HepG2 (cell line): ENCODE measurements around the gene OAS2. TPM values are rescaled to one million over a fixed set of nuclear protein-coding genes. Genes with fewer than 3 reads are reported as not detected.

ENCODE experiments used
- ATAC-seq: fragments of 200-7000 bp; cut with Tn5 transposase; 3 replicates; pipeline ENCODE4 v1.9.1; 2020; ENCODE audit warnings: mild to moderate bottlenecking, moderate library complexity
- BruUV-seq: library from RNA; stranded (reverse); fragments of 400-500 nt; replicated peaks from 2 replicates; lab custom pipeline; 2021; lab: Mats Ljungman, UMichigan
- CTCF ChIA-PET: fragments of 300-600 bp; formaldehyde crosslinking; extraction: SDS; loops from one replicate; lab custom pipeline; 2021; ENCODE audit warnings: low total read pairs, inconsistent platforms, low intra/inter-chr PET ratio; lab: Yijun Ruan, JAX
- POLR2A ChIA-PET: fragments of 350-600 bp; sonication (Branson Sonifier 250); formaldehyde crosslinking; loops from one replicate; lab custom pipeline; 2020; ENCODE audit warnings: antibody characterized with exemption, inconsistent platforms; lab: Yijun Ruan, JAX
- DNase-seq: peaks from one replicate; pipeline ENCODE4 v3.0.0-alpha.2; 2015; ENCODE audit warnings: low spot score
- FAIRE-seq: peaks from 3 replicates; lab custom pipeline; 2011; peaks lifted over from hg19 to GRCh38; lab: Jason Lieb, UNC
- H2AFZ ChIP-seq: one replicate; pipeline ENCODE4 v1.6.1; 2011; ENCODE audit warnings: low read length, inconsistent platforms
- H3K27ac ChIP-seq: fragments of 300-600 bp; 3 replicates; pipeline ENCODE4 v1.8.0; 2011; ENCODE audit warnings: mixed run types, mild to moderate bottlenecking, mixed read lengths, low read length, inconsistent platforms; ENCODE audit not compliant: insufficient read depth; ENCODE audit errors: extremely low read length
- H3K27me3 ChIP-seq, 2 experiments: fragments of 200-600 bp in 1 of 2; 2 replicates in 1 of 2; 3 replicates in 1 of 2; pipeline versions ENCODE4 v1.6.0 to v1.8.0; 2011; ENCODE audit warnings: low read length in 2 of 2, mild to moderate bottlenecking in 2 of 2, moderate library complexity in 2 of 2, inconsistent platforms in 1 of 2; ENCODE audit not compliant: insufficient read depth in 2 of 2, control insufficient read depth in 1 of 2
- H3K36me3 ChIP-seq, 2 experiments: fragments of 200-600 bp in 1 of 2; replicated peaks in 1 of 2; 2 replicates in 1 of 2; 3 replicates in 1 of 2; pipeline versions ENCODE4 v1.5.1 to v1.8.0; 2011; ENCODE audit warnings: low read length in 2 of 2, inconsistent platforms in 1 of 2; ENCODE audit not compliant: insufficient read depth in 2 of 2, control insufficient read depth in 1 of 2
- H3K4me1 ChIP-seq: 2 replicates; pipeline ENCODE4 v1.5.1; 2012; ENCODE audit warnings: low read length, inconsistent platforms; ENCODE audit not compliant: insufficient read depth
- H3K4me2 ChIP-seq: 2 replicates; pipeline ENCODE4 v1.6.0; 2011; ENCODE audit warnings: low read depth, low read length, inconsistent platforms
- H3K4me3 ChIP-seq, 3 experiments: fragments of 200-600 bp in 1 of 3; sonication (generic), shearing (Covaris generic) in 1 of 3; replicated peaks in 1 of 3; 2 replicates each; pipeline ENCODE4 v1.5.1; 2011 to 2016; ENCODE audit warnings: low read length in 3 of 3, inconsistent platforms in 2 of 3, low read depth in 2 of 3, mild to moderate bottlenecking in 2 of 3, control low read depth in 1 of 3, mixed read lengths in 1 of 3; ENCODE audit not compliant: insufficient read depth in 1 of 3
- H3K79me2 ChIP-seq: one replicate; pipeline ENCODE4 v1.6.1; 2011; ENCODE audit warnings: low read length, inconsistent platforms; ENCODE audit not compliant: insufficient read depth
- H3K9ac ChIP-seq: 2 replicates; pipeline ENCODE4 v1.6.0; 2011; ENCODE audit warnings: mild to moderate bottlenecking, low read depth, low read length, inconsistent platforms; ENCODE audit not compliant: insufficient read depth
- H3K9me3 ChIP-seq: 2 replicates; pipeline ENCODE4 v1.5.1; 2012; ENCODE audit warnings: mild to moderate bottlenecking, low read length
- H4K20me1 ChIP-seq: 2 replicates; pipeline ENCODE4 v1.6.0; 2011; ENCODE audit warnings: inconsistent platforms, mild to moderate bottlenecking, low read length, moderate library complexity; ENCODE audit not compliant: insufficient read depth
- NCOA1 ChIP-seq: sonication (generic); formaldehyde crosslinking; IDR thresholded peaks from 2 replicates; pipeline ENCODE4 v1.9.0; 2021; ENCODE audit warnings: missing genetic modification reagents
- TEF ChIP-seq: sonication (generic); formaldehyde crosslinking; IDR thresholded peaks from 2 replicates; pipeline ENCODE4 v1.5.0; 2020; ENCODE audit warnings: missing genetic modification reagents
- UBTF ChIP-seq: sonication (generic); formaldehyde crosslinking; IDR thresholded peaks from 2 replicates; pipeline ENCODE4 v1.4.0; 2020; ENCODE audit warnings: mild to moderate bottlenecking, missing genetic modification reagents
- ZNF607 ChIP-seq: sonication (generic); formaldehyde crosslinking; IDR thresholded peaks from 2 replicates; pipeline ENCODE4 v1.5.1; 2020; ENCODE audit warnings: missing genetic modification reagents, mild to moderate bottlenecking, borderline replicate concordance
- WGBS: methylation state at CpG from one replicate; pipeline ENCODE4 v1.1.6; 2017; ENCODE audit warnings: low lambda C conversion rate; 5-methylcytosine and 5-hydroxymethylcytosine counted together
- in situ Hi-C: cut with HindIII; loops from 2 replicates; pipeline ENCODE4 v1.10.0; 2017; ENCODE audit warnings: low pct_unique_long_range_greater_than_20kb; ENCODE audit not compliant: extremely low pct_ligation_motif_present
- intact Hi-C: fragments of 100-400 bp; cut with micrococcal nuclease; formaldehyde crosslinking; loops from one replicate; pipeline ENCODE4 v1.10.0; 2022; ENCODE audit not compliant: unreplicated experiment
- polyA plus RNA-seq, 8 experiments: library from polyadenylated mRNA; depleted of rRNA in 3 of 8; stranded (reverse) in 7 of 8; unstranded in 1 of 8; fragments of >200 nt; fragmentation: Illumina TruSeq in 4 of 8; extraction: Trizol in 4 of 8; gene quantifications; 2 replicates each; pipeline versions ENCODE4 v1.2.1 to v1.2.3, GENCODE V29; 2011 to 2016; ENCODE audit warnings: low read depth in 4 of 8, missing spikeins in 1 of 8, mixed read lengths in 1 of 8; ENCODE audit not compliant: insufficient read depth in 1 of 8
- total RNA-seq, 5 experiments: library from RNA; depleted of rRNA; stranded (reverse); fragments of >200 nt; fragmentation: Illumina TruSeq; extraction: Trizol; gene quantifications; 2 replicates each; pipeline ENCODE4 v1.2.3, GENCODE V29; 2016; ENCODE audit warnings: low read depth in 1 of 5
- TF ChIP-seq, protein P1 (sequence below): sonication (generic); formaldehyde crosslinking; IDR thresholded peaks from 2 replicates; pipeline ENCODE4 v1.5.0; 2020; ENCODE audit warnings: mild to moderate bottlenecking, missing genetic modification reagents
- TF ChIP-seq, protein P2 (sequence below): sonication (generic); formaldehyde crosslinking; IDR thresholded peaks from 2 replicates; pipeline ENCODE4 v1.9.0; 2021; ENCODE audit warnings: missing genetic modification reagents, borderline replicate concordance

The OAS2 gene
- total and polyA plus RNA-seq, 2 of the 13 experiments (the other 11 are each of a cell fraction or from before 2014, with no cell fraction given): 0.05 to 0.24 TPM

DNA sequence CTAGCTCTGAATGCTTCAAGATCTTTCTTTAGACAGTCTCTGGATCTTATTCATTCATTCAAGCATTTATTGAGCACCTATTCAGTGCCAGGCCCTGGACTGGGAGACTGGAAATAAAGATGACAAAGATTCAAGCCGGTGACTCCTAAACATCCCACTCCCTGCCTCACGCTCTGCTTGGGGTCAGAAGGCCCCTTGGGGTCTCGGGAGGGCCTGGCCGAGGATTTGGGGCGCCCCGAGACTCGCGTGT lies 78.0 kb downstream of the OAS2 start:
- H2AFZ ChIP-seq: no peak overlapping the region
- no peaks in the 10 kb centered on the region for H3K4me1 ChIP-seq
- TF ChIP-seq, protein P1, sequence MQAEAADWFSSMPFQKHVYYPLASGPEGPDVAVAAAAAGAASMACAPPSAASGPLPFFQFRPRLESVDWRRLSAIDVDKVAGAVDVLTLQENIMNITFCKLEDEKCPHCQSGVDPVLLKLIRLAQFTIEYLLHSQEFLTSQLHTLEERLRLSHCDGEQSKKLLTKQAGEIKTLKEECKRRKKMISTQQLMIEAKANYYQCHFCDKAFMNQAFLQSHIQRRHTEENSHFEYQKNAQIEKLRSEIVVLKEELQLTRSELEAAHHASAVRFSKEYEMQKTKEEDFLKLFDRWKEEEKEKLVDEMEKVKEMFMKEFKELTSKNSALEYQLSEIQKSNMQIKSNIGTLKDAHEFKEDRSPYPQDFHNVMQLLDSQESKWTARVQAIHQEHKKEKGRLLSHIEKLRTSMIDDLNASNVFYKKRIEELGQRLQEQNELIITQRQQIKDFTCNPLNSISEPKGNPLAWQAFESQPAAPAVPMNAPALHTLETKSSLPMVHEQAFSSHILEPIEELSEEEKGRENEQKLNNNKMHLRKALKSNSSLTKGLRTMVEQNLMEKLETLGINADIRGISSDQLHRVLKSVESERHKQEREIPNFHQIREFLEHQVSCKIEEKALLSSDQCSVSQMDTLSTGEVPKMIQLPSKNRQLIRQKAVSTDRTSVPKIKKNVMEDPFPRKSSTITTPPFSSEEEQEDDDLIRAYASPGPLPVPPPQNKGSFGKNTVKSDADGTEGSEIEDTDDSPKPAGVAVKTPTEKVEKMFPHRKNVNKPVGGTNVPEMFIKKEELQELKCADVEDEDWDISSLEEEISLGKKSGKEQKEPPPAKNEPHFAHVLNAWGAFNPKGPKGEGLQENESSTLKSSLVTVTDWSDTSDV (CRISPR knock-in tag): no peak
- TF ChIP-seq, protein P2, sequence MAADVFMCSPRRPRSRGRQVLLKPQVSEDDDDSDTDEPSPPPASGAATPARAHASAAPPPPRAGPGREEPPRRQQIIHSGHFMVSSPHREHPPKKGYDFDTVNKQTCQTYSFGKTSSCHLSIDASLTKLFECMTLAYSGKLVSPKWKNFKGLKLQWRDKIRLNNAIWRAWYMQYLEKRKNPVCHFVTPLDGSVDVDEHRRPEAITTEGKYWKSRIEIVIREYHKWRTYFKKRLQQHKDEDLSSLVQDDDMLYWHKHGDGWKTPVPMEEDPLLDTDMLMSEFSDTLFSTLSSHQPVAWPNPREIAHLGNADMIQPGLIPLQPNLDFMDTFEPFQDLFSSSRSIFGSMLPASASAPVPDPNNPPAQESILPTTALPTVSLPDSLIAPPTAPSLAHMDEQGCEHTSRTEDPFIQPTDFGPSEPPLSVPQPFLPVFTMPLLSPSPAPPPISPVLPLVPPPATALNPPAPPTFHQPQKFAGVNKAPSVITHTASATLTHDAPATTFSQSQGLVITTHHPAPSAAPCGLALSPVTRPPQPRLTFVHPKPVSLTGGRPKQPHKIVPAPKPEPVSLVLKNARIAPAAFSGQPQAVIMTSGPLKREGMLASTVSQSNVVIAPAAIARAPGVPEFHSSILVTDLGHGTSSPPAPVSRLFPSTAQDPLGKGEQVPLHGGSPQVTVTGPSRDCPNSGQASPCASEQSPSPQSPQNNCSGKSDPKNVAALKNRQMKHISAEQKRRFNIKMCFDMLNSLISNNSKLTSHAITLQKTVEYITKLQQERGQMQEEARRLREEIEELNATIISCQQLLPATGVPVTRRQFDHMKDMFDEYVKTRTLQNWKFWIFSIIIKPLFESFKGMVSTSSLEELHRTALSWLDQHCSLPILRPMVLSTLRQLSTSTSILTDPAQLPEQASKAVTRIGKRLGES: no peak
- TF ChIP-seq TEF (no peak), ZNF607 (no peak), NCOA1 (no peak), UBTF (CRISPR knock-in tag) (no peak)
- TF ChIP-seq, all 625 proteins: peak for 0
- DNase-seq (no peak), FAIRE-seq (no peak), ATAC-seq (no peak)
- Histone ChIP-seq H3K79me2 (no peaks in the 10 kb centered on the region), H4K20me1 (no peaks in the 10 kb centered on the region), H3K36me3 (no peaks in the 10 kb centered on the region), H3K4me2 (no peak overlapping the region), H3K9me3 (no peaks in the 10 kb centered on the region), H3K27me3 (peaks cover 4 to 32% of the 10 kb centered on the region in 2 experiments; a peak in 4 of 5 replicates), H3K4me3 (no peak overlapping the region), H3K9ac (no peak overlapping the region), H3K27ac (no peak overlapping the region)
- ChIA-PET POLR2A (no interaction called here), CTCF (no interaction called here)
- intact Hi-C loops (no loop called here), in situ Hi-C loops (no loop called here)
- BruUV-seq: no TSS peak
- no CpG with 5 or more reads among the region's 8 CpGs for WGBS
